WTC11 (cell line): ENCODE results near the gene SLC22A13.

Experiments
- CTCF ChIP-seq: fragments of 200-600 bp; IDR thresholded peaks from 2 replicates; pipeline ENCODE4 v1.8.0; 2022; ENCODE audit warnings: antibody characterized with exemption
- ELF4 ChIP-seq: sonication (generic); formaldehyde crosslinking; IDR thresholded peaks from 2 replicates; pipeline ENCODE4 v1.8.1; 2022; ENCODE audit warnings: low read depth, mild to moderate bottlenecking, moderate library complexity, missing genetic modification reagents
- TCF7 ChIP-seq: sonication (generic); formaldehyde crosslinking; IDR thresholded peaks from 2 replicates; pipeline ENCODE4 v1.8.0; 2022; ENCODE audit warnings: mild to moderate bottlenecking, low read depth, missing genetic modification reagents, moderate library complexity

- TF ChIP-seq CTCF (no peak), TCF7 (no peak), ELF4 (CRISPR knock-in tag) (no peak)
Observed at GRCh38 chr3:38250198-38250597, 15.4 kb upstream of the SLC22A13 start.
